Measurements from ENCODE around the gene HEMK1.

The HEMK1 gene

DNA sequence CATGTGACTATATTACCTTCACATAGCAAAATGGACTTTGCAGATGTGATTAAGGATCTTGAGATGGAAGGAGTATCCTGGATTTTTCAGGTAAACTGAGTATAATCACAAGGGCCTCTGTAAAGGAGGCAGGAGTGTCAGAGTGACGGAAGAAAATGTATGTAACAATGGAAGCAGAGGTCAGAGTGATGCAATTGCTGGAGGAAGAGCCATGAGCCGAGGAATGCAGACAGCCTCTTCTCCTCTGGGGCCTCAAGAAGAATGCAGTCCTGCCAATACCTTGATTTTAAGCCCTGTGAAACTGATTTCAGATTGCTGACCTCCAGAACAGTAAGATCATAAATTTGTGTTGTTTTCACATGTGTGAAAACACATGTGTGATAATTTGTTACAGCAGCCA is 15.1 kb downstream of the HEMK1 start:
- Histone ChIP-seq H3K79me2 (ENCODE audit: insufficient read depth, low read depth) (no peaks in the 10 kb centered on the region), H3K27me3 (ENCODE audit: insufficient read depth, low read depth) (no peaks in the 10 kb centered on the region), H3K36me3 (ENCODE audit: insufficient read depth) (no peaks in the 10 kb centered on the region), H3K4me2 (no peak overlapping the region), H3K4me3 (IDR thresholded peaks at IDR 0.05; ENCODE audit: insufficient read depth, low read depth, low read length) (no peak overlapping the region), H3K27ac (no peak overlapping the region), H2AFZ (ENCODE audit: low read depth) (no peak overlapping the region), H3K4me1 (ENCODE audit: low read depth, poor library complexity, severe bottlenecking) (peaks cover 11% of the 10 kb centered on the region), H4K20me1 (ENCODE audit: insufficient read depth) (no peaks in the 10 kb centered on the region), H3K9ac (no peak overlapping the region)
- TF ChIP-seq, protein P1, sequence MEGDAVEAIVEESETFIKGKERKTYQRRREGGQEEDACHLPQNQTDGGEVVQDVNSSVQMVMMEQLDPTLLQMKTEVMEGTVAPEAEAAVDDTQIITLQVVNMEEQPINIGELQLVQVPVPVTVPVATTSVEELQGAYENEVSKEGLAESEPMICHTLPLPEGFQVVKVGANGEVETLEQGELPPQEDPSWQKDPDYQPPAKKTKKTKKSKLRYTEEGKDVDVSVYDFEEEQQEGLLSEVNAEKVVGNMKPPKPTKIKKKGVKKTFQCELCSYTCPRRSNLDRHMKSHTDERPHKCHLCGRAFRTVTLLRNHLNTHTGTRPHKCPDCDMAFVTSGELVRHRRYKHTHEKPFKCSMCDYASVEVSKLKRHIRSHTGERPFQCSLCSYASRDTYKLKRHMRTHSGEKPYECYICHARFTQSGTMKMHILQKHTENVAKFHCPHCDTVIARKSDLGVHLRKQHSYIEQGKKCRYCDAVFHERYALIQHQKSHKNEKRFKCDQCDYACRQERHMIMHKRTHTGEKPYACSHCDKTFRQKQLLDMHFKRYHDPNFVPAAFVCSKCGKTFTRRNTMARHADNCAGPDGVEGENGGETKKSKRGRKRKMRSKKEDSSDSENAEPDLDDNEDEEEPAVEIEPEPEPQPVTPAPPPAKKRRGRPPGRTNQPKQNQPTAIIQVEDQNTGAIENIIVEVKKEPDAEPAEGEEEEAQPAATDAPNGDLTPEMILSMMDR (conservative IDR thresholded peaks at IDR 0.05; ENCODE audit: low read depth, low read length): no peak

DNA sequence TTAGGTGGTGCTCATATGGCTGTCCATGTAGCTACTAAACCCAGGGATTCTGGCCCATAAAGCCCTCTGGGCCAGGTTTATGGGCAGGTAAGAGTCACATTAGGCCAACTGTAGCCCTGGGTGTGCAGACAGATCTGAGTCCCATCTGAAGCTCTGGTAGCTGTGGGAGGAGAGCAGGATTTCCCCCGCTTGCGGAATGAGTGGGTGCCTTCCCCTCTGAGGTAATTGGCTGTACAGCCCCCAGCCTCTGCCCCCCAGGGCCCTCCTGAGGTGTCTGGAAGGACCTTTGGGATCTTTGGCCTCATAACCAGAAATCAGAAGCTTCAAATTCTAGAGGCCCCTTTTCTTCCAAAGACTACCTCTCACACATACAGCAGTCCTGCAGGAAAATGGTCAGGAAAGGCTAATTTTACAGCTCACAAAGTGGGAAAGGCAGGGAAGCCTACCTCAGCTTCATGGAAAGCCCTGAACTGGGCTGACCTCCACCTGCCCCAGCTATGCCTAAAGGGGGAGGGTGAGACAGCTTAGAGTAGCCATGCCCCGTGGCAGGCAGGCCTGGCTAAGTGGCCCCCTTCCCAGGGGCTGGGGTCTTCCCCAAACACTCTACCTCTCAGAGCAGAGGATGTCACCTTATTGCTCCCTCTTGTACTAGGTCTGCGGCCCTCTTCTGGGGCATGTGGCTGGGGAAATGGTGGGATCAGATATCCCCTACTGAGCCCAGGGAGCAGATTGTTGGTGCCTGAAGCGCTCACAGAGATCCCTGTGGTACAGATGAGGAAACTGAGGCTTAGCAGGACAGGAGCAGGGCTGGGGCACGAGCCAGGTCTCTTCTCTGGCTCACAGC is 16.8 kb downstream of the HEMK1 start:
- no peak overlapping the region for H2AFZ ChIP-seq (ENCODE audit: low read depth)
- peaks cover 11% of the 10 kb centered on the region for H3K4me1 ChIP-seq (ENCODE audit: low read depth, poor library complexity, severe bottlenecking)
- H3K27ac ChIP-seq: no peak overlapping the region
- TF ChIP-seq, protein P1 (conservative IDR thresholded peaks at IDR 0.05; ENCODE audit: low read depth, low read length): no peak
- no peak overlapping the region for H3K9ac ChIP-seq
- H3K4me3 ChIP-seq (IDR thresholded peaks at IDR 0.05; ENCODE audit: insufficient read depth, low read depth, low read length): no peak overlapping the region
- H3K4me2 ChIP-seq: no peak overlapping the region
- no peaks in the 10 kb centered on the region for H4K20me1 ChIP-seq (ENCODE audit: insufficient read depth)
- H3K79me2 ChIP-seq (ENCODE audit: insufficient read depth, low read depth): no peaks in the 10 kb centered on the region
- H3K27me3 ChIP-seq (ENCODE audit: insufficient read depth, low read depth): no peaks in the 10 kb centered on the region
- no peaks in the 10 kb centered on the region for H3K36me3 ChIP-seq (ENCODE audit: insufficient read depth)

DNA sequence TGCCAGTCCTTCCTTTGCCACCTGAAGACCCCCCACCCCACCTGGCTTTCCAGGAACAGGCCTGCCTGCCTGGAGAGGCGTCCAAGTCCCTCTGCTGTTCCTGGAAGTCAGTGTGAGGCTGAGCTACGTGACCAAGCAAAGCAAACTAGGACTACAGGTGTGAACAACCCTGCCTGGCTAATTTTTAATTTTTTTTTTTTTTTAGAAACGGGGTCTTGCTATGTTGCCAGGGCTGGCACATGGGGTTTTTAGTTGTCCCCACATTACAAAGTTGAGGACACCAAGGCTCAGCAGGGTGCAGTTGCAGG is 17.4 kb downstream of the HEMK1 start:
- Histone ChIP-seq H3K27me3 (ENCODE audit: insufficient read depth, low read depth) (no peaks in the 10 kb centered on the region), H3K4me3 (IDR thresholded peaks at IDR 0.05; ENCODE audit: insufficient read depth, low read depth, low read length) (no peak overlapping the region), H3K36me3 (ENCODE audit: insufficient read depth) (no peaks in the 10 kb centered on the region), H2AFZ (ENCODE audit: low read depth) (no peak overlapping the region), H3K27ac (no peak overlapping the region), H3K79me2 (ENCODE audit: insufficient read depth, low read depth) (no peaks in the 10 kb centered on the region), H3K4me1 (ENCODE audit: low read depth, poor library complexity, severe bottlenecking) (peaks cover 11% of the 10 kb centered on the region), H3K4me2 (no peak overlapping the region), H4K20me1 (ENCODE audit: insufficient read depth) (no peaks in the 10 kb centered on the region), H3K9ac (no peak overlapping the region)
- TF ChIP-seq, protein P1 (conservative IDR thresholded peaks at IDR 0.05; ENCODE audit: low read depth, low read length): no peak

DNA sequence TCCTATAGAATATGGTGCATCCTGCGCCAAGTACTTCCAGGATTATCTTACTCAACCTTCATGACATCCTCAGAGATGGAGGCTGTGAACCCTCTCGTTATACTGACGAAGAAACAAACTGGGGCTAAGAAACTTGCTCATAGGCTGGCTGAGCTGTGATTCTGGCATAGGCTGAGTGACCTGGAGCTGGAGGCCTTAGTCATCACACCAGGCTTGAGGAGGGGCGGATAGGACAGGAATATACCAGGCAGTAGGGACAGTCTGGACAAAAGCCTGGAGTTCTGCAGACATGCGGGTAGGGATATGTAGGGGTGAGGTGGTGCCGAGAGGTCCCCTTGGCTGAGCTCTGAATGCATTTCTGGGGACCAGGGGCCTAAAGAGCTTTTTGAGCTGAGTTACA is 18.1 kb downstream of the HEMK1 start:
- Histone ChIP-seq H3K4me3 (IDR thresholded peaks at IDR 0.05; ENCODE audit: insufficient read depth, low read depth, low read length) (no peak overlapping the region), H3K9ac (no peak overlapping the region), H3K27ac (no peak overlapping the region), H3K36me3 (ENCODE audit: insufficient read depth) (no peaks in the 10 kb centered on the region), H3K4me2 (no peak overlapping the region), H3K79me2 (ENCODE audit: insufficient read depth, low read depth) (no peaks in the 10 kb centered on the region), H2AFZ (ENCODE audit: low read depth) (no peak overlapping the region), H3K27me3 (ENCODE audit: insufficient read depth, low read depth) (no peaks in the 10 kb centered on the region), H3K4me1 (ENCODE audit: low read depth, poor library complexity, severe bottlenecking) (peaks cover 11% of the 10 kb centered on the region), H4K20me1 (ENCODE audit: insufficient read depth) (no peaks in the 10 kb centered on the region)
- TF ChIP-seq, protein P1 (conservative IDR thresholded peaks at IDR 0.05; ENCODE audit: low read depth, low read length): no peak

Data from KMS-11 (cell line).